ENCODE data around the gene LTB4R.
A peak's percentile ranks its signal among the peaks of the same experiment; 100 is the strongest.

LTB4R gene

GRCh38 chr14:24279301-24280186 lies 31.8 kb upstream of the LTB4R start:
- DNase-seq (ENCODE audit: low spot score) = peak; percentile 53

GRCh38 chr14:24280797-24281460 lies 30.4 kb upstream of the LTB4R start:
- no peak for DNase-seq (ENCODE audit: low spot score)

- DNase-seq (ENCODE audit: low spot score) = no peak
Observed at GRCh38 chr14:24281636-24282035, 29.7 kb upstream of the LTB4R start.

- DNase-seq (ENCODE audit: low spot score) = no peak
Observed at GRCh38 chr14:24282736-24283135, 28.6 kb upstream of the LTB4R start.

GRCh38 chr14:24283796-24284460 lies 27.4 kb upstream of the LTB4R start:
- DNase-seq (ENCODE audit: low spot score) = no peak

GRCh38 chr14:24284501-24285035 lies 26.7 kb upstream of the LTB4R start:
- no peak for DNase-seq (ENCODE audit: low spot score)

- no peak for DNase-seq (ENCODE audit: low spot score)
Observed at GRCh38 chr14:24285351-24285750, 26.0 kb upstream of the LTB4R start.

- DNase-seq (ENCODE audit: low spot score) = no peak
Observed at GRCh38 chr14:24286996-24287395, 24.3 kb upstream of the LTB4R start.

- DNase-seq (ENCODE audit: low spot score) = peak; percentile 79
Observed at GRCh38 chr14:24289649-24290280, 21.5 kb upstream of the LTB4R start.

GRCh38 chr14:24290746-24291145 lies 20.6 kb upstream of the LTB4R start:
- DNase-seq (ENCODE audit: low spot score) = no peak

GRCh38 chr14:24291446-24292117 lies 19.7 kb upstream of the LTB4R start:
- no peak for DNase-seq (ENCODE audit: low spot score)

GRCh38 chr14:24292118-24292807 lies 19.0 kb upstream of the LTB4R start:
- DNase-seq (ENCODE audit: low spot score) = no peak

- no peak for DNase-seq (ENCODE audit: low spot score)
Observed at GRCh38 chr14:24293525-24293924, 17.8 kb upstream of the LTB4R start.

GRCh38 chr14:24296341-24297157 lies 14.8 kb upstream of the LTB4R start:
- DNase-seq (ENCODE audit: low spot score) = peak; percentile 85

- no peak for DNase-seq (ENCODE audit: low spot score)
Observed at GRCh38 chr14:24297190-24297964, 13.9 kb upstream of the LTB4R start.

- no peak for DNase-seq (ENCODE audit: low spot score)
Observed at GRCh38 chr14:24298892-24299254, 12.4 kb upstream of the LTB4R start.

- DNase-seq (ENCODE audit: low spot score) = peak; percentile 92
Observed at GRCh38 chr14:24299255-24300191, 11.8 kb upstream of the LTB4R start, which contains the start of the genes DHRS1 and NOP9. TSS of gene DHRS1 (minus strand) at chr14:24299780. CDS start at chr14:24299106, 674 bp downstream. TSS of gene NOP9 (plus strand) at chr14:24299850. CDS start at chr14:24299955, 105 bp downstream.

Data from activated CD4-positive, alpha-beta T cell treated with anti-CD3 and anti-CD28 coated beads, Interleukin-2, Interleukin-4, amounts not matched to agents 100 ng/mL and 50 ng/mL, durations not matched to agents 16 hours and 8 hours (primary cell).